ENCODE results near the gene ZNF827.

- TF ChIP-seq CTCF (optimal IDR thresholded peaks at IDR 0.05 in 1 of 3, IDR thresholded peaks at IDR 0.05 in 1 of 3, conservative IDR thresholded peaks at IDR 0.05 in 1 of 3; ENCODE audit: extremely low read depth in 1 of 3, insufficient read depth in 2 of 3, low read length in 3 of 3), result no peak
- TF ChIP-seq EZH2 (IDR thresholded peaks at IDR 0.05; ENCODE audit: low read length), result no peak
Measured at GRCh38 chr4:145937971-145938611, 532 bp downstream of the ZNF827 start.
